K562 (cell line): Measurements from ENCODE around the gene NR4A2. TPM values are rescaled to one million over a fixed set of nuclear protein-coding genes. Genes with fewer than 3 reads are reported as not detected.
A peak's percentile ranks its signal among the peaks of the same experiment; 100 is the strongest.

Experiments
- LCOR ChIP-seq: sonication (generic); formaldehyde crosslinking; IDR thresholded peaks from 2 replicates; pipeline ENCODE4 v1.8.0; 2022; ENCODE audit warnings: mild to moderate bottlenecking, missing genetic modification reagents
- LEF1 ChIP-seq: fragments of 450-650 bp; IDR thresholded peaks from 2 replicates; pipeline ENCODE4 v1.6.1; 2016; ENCODE audit warnings: mild to moderate bottlenecking
- REST ChIP-seq, 2 experiments: fragments of 450-650 bp; formaldehyde crosslinking in 1 of 2; IDR thresholded peaks; 2 replicates each; pipeline versions ENCODE4 v1.4.0 to v1.6.1; 2014 to 2020; ENCODE audit warnings: mild to moderate bottlenecking in 2 of 2, borderline replicate concordance in 1 of 2, low read depth in 1 of 2
- polyA plus RNA-seq, 8 experiments: library from polyadenylated mRNA; depleted of rRNA in 4 of 8; stranded (reverse) in 5 of 8; unstranded in 3 of 8; fragments of >200 nt; fragmentation: Nextera tagmentation in 2 of 8; fragmentation: Illumina TruSeq in 1 of 8; extraction: Ambion mirVana in 2 of 8; extraction: Trizol in 1 of 8; gene quantifications; 2 replicates each; pipeline versions ENCODE4 v1.2.1 to v1.2.3, GENCODE V29; 2011 to 2014; ENCODE audit warnings: inconsistent platforms in 1 of 8, missing spikeins in 1 of 8
- total RNA-seq, 7 experiments: library from RNA; depleted of rRNA in 6 of 7; stranded (reverse); fragments of >200 nt in 6 of 7; fragmentation: Illumina TruSeq in 2 of 7; extraction: Trizol in 2 of 7; gene quantifications; 2 replicates each; pipeline versions ENCODE4 v1.2.1 to v1.2.3, GENCODE V29; 2011 to 2021; ENCODE audit warnings: low replicate concordance in 1 of 7

The NR4A2 gene
- total and polyA plus RNA-seq, 9 of the 15 experiments (the other 6 are each of a cell fraction or from before 2014, with no cell fraction given) = 0.94 to 5.1 (median 1.3) TPM

- TF ChIP-seq REST (IDR thresholded peaks at IDR 0.05; ENCODE audit: borderline replicate concordance) (no peak), REST (CRISPR knock-in tag; IDR thresholded peaks at IDR 0.05; ENCODE audit: low read depth) (peak; percentile 31; the same call in 1 of the 2 replicates), LEF1 (no peak), LCOR (CRISPR knock-in tag) (peak; percentile 49; the same call in 1 of the 2 replicates)
Observed at GRCh38 chr2:156333951-156334495, 1.5 kb upstream of the NR4A2 start (continued).
